HG03097 (cell line): Measurements from ENCODE around the gene PDYN.

Experiments
- ATAC-seq: cut with Tn5 transposase; IDR thresholded peaks from one replicate; pipeline ENCODE4 v1.9.1; 2021; ENCODE audit not compliant: unreplicated experiment, low FRiP score

Gene PDYN

DNA sequence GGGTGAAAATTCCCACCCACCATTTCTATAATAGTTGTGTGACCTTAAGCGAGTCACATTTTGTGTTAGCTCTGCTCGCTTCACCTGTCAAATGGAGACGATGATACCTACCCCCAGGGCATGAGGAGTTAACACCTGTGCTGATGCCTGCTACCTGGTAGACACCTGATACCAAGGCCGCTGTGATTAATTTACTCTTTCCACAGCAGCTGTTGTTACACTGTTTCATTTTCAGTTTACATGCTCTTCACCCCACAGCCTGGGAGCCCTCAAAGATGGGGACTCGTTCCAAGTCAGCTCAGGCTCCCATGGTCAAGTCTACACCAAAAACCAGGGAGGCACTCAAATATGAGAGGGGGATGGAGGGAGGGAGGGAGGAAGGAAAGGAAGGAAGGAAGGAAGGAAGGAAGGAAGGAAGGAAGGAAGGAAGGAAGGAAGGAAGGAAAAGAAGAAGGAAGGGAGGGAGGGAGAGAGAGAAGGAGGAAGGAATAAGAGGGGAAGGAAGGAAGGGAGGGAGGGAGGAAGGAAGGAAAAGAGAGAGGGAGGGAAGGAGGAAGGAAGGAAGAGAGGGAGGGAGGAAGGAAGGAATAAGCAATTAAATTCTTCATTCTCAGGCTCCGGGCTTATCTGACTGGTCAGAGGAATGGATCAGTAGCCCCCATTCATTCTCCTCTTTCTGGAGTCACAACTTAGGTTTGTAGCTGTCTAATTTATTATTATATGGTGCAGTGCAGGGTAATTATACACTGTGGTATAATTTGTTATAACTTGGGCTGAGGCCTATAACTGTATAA, 40.9 kb downstream of the PDYN start:
- ATAC-seq = no peak

DNA sequence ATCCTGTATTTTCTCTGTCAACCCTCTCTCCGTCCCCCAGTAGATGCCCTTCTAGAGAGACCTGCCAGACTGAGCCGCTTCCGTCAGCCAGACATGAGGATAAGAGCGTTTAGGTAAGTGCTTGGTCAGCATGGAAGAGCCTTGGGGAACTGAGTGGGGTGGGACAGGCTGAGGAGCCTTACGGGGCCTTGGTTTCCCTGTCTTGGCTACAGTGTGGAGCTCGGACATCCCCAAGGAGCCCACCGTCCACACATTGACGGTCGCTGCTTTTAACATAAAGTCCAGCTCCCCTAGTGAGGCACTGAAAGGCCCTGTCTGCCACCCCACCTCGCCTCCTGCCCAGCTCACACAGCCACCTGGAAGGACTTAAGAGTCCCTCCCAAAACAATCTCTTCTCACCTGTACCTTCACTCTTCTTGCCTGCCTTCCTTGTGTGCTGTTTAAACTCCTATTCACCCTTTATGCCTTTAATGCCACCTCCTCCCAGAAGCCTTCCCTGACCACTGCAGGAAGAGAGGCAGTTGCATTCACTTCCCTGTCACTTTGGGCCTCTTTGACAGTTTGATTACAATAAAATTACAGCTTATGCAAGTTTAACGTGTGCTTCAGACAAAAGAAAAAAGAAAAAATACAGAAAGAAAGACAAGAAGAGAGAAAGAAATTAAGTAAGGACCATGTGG, 42.3 kb downstream of the PDYN start:
- no peak for ATAC-seq

DNA sequence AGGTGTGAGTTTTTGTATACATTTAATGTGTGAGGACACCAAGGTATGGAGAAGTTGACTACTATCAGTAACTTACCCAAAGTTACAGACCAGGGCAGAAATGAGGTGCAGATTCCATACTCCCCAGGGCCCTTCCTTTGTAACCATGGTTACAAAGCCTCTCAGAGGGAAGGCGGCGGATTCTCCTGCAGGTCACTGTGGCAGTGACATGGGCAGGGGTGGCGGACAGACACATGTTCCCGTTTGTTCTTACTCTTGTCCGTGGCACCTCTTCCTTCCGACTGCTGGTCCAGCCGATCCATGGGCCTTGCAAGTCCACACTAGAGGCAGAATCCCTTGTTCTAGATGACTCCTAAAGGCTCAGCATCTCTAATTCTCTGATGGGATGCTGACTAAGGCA, 43.0 kb downstream of the PDYN start:
- no peak for ATAC-seq

DNA sequence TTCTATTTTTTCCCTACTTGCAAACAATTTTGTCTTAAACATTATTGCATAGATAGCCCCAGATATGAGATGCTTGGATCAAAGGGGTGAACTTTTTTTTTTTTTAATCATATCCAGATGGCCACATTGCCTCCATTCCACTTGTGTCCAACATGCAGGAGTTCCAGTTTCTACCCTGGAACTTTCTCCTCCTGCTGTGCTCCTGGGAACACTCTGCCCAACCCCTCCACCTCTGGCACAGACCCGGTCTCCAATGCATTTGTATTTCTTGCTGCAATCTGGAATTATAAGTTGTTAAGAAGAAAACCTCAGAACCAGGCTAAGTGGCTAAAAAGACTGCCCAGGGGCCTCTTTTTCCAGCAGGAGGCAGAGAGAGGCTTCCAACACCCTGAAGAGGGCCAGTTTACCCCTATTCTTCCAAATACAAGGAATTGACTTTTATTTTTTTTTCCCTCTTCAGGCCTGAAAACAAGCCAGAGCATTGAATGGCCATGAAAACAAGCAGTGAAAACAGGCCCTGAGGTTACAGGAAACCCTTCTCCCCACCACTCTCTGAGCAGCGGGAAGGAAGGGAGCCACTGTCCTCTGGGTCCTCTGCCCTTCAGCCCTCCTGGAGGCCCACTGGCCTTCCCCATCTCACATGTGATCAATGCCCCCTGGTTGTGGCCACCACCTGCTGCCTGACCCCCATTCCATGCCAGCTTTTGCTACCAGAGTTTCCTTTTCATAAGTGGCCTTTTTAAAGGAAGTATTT, 44.3 kb downstream of the PDYN start:
- no peak for ATAC-seq

DNA sequence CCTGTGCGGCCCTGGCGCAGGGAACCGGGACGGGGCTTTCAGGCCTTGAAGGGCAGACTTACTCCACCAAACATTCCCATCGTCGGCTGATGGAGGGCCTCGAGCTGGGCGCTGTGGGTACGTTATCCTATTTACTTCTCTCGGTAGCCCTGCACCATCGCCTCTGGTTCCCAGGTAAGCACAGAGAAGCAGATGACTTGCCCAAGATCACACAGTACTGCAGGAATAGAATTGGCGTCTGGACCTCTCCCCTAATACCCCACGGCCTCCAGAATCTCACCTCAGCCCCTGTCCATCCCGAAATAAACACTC, 46.4 kb downstream of the PDYN start:
- no peak for ATAC-seq

DNA sequence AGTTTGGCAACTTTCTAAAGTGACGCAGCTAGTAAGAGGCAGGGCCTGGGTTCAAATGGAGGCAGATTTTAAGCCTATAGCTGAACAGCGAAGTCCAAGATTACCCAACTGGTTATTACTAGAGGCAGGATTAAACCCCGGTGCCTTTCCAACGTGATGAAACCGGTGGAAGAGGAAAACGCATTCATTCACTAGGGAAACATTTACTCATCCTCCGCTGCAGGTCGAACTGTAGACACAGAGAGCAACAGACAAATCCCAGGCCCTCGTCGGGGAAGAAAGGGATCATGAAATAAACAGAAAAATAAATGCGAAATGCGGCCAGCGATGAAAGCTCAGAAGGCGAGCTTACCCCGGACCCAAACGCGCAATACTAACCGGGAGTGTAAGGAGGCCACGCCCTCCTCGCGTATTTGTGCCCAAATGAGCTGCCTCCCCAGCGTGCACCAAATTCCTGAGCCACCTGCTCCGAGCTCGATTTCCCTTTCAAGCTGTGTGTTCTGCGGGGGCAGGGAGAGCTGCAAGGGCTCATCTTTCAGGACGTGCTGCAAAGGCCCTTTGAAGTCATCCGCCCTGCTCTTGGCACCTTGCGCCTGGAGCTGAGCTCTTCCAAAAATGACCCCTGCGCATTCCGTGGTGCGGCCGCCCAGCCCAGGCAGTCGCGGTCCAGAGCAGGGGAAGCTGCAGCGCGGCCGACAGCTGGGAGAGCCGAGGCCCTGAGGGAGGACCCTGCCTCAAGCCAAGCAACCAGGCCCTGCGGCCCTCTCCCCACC, 46.9 kb downstream of the PDYN start:
- no peak for ATAC-seq

DNA sequence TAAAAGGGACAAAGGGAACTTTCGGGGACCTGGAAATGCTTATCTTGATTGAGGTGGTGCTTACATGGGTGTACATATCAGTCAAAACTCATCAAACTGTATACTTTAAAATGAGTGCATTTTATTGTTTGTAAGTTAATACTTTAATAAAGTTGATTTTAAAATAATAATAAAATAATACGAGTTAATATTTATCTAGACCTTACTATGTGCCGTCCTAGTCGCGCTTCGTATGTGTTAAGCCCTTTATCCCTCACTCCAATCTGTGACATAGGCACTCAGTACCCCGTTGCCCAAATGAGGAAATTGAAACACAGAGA, 47.5 kb downstream of the PDYN start:
- no peak for ATAC-seq

DNA sequence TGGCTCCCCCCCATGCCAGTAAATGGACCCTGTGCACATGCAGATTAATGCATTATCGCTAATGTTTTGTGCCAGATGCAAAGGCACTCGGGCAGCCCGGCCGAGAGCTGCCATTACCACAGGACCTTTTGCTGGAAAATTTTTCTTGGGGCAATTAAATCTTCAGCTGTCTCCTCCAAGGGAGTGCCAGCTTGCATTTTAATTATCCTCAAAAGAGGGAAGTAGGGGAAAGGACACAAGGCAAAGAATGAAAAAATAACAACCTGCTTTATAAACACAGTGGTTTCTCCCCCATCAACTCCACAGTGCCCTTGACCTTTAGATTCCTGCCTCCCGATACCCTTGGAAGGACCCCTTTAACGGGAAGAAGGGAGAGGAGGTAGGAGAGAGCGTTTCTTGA, 48.2 kb downstream of the PDYN start:
- ATAC-seq = no peak

DNA sequence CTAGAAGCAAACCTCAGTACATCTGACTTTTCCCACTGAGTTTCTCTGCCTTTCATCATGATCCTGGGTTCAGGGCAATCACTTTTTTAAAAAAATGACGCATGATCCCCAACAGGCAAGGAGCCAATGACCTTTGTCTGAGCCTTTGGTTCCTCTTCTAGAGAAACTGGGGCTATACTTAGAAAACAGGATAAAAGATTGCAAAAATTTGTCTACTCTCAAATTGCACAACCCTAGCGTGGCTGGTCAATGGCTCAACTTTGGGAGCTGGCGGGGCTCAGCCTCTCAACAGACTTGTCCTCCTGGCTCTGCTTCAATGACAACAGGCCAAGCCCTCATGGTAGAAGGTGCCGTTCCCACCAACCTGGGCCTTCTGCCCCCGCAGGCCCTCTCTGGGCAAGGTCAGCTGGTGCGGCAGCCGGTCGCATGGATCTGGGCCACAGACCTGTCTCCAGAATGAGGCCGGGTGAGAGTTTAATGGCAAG, 48.7 kb downstream of the PDYN start:
- no peak for ATAC-seq

DNA sequence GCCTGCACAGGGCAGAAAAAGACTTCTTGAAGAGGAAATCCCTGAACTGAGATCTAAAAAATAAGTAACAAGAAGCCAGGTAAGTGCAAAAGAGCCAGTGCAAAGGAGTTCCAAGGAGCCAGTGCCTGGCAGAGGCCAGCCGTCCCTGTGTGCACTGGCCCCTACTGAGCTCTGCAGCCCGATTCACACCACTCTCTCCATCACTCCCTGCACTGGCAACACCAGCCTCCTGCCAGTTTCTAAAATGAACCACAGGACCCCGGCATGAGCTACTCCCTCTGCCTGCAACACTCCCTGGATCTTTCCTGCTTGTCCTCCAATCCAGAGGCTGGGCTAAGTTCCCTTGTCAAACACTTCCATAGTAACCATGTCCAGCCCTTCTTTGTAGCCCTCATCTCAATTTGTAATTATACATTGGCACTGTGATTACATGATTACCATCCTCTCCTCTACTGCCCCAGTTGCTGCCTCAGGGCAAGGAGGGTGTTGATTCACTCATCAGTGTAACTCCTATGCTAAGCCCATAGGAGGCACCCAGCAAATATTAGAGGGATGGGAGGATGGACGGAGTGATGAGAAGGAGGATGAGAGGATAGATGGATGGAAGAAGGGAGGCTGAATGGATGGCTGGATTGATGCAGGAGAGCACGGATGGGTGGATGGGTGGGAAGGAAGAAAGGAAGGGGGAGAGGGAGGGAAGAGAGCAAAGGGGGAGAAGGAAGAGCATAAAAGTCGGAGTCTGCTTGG, 49.3 kb downstream of the PDYN start:
- ATAC-seq = no peak

DNA sequence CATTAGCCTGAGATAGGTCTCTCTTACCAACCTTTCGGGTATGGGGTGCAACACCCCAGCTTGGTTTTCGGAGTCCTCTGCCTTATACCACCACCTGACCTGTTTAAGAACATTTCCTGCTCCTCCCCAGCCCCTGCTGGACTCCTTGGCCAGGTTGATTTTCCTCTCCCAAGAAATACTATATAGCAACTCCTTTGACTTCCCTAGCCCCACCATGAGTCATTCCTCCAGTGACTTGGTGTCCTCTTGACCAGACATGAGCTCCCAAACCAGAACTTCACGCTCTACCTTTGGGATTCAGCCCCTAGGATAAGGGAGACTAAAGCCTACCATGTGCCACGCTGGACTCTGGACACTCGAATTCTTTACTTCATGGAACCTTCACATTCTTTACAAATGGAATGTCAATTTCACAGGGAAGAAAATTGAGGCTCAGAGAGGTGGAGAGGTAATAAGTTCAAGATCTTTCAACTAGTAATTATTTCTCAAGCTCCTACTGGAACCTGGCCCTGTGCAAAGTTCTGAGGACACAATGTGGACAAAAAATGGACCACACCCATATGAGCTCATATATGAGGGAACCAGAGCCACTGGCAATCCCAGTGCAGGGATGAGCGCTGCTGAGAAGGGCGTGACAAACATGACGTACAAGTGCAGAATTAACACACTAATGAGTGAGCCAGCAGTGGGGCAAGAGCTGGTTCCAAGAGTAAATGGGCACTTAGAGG, 50.4 kb downstream of the PDYN start:
- ATAC-seq = no peak

DNA sequence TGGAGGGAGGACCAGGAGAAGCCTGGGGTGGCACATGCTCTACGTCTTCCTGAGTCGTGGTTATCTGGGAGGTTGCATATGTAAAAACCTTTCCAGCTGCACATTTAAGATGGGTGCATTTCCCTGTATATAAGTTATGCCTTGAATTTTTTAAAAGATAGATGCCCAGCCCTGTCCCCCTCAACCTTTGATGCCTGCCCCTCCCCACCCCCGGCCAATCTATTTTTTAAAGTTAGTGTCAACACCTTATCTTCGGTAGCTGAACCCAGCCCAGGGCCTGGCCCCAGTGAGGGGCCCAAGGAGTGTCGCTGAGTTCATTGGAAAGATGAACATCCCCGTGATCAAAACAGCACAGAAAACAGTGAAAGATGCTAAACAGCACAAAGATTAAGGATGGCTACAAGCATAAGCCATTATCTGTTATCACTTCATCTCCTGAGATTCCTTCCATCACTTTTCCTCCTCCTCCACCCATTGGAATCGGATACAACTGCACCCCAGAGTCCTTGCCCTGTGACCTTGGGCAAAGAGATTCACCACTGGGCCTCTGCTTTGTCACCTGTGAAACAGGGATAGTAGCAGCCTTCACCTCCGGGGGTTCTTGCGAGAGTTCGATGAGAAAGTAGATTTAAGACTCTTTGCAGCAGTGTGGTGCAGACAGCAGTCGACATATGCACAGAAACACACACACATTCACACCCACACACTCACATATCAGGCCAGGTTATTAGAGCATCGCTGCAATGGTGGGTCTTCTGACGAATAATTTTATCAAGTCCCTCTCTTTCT, 51.2 kb downstream of the PDYN start:
- ATAC-seq = no peak

DNA sequence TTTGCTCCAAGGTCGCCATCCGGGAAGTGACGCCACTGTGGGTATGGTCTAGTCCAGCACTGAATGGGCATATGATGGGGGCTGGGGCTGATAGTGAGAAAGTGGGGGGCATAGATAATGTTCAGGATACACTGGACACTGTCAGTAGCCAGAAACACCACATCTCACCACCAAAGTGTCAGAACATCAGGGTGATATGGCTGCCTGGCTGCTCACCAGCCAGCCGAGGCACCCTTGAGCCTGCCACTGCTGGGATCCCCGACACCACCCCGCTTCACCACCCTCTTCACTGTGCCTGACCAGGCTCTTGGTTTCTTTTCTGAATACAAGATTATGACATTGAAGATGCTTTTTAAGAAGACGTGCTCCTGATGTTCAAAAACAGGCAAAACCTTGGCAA, 51.8 kb downstream of the PDYN start:
- ATAC-seq = no peak

DNA sequence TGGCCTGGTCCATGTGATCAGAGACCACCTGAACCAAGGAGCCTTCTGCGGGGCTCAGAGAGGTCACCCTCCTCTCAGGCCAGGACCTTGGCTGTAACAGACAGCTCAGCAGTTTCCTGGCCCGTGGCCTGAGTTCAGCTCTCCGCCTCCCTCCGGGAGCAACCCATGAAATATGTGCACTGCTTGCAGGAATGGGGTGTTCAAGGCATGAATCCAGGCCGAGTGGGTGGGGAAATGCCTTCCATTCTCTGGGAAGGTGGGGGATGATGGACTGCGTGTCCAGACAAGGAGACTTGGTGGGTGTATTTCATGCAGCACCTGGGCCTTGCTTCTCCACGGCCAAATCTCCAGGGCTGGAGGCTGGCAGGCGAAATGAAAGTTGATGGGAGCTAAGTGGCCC, 52.6 kb downstream of the PDYN start:
- ATAC-seq = no peak

DNA sequence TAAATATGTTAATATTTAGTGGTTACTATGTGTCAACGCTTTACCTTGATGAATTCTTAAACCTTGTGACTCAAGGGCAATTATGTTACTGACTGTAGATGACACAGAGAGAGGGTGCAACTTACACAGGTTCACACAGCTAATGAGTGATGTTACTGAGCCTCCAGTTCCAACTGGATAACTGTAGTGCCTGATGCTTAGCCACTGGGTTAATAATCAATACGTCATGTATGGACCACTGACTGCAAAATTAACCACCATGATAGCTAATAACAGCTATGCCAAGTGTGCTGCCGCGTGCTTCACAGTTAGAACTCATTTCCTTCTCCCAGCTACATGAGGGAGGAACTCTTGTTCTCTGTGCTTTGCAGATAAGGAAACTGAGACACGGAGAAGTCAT, 53.3 kb downstream of the PDYN start:
- no peak for ATAC-seq

DNA sequence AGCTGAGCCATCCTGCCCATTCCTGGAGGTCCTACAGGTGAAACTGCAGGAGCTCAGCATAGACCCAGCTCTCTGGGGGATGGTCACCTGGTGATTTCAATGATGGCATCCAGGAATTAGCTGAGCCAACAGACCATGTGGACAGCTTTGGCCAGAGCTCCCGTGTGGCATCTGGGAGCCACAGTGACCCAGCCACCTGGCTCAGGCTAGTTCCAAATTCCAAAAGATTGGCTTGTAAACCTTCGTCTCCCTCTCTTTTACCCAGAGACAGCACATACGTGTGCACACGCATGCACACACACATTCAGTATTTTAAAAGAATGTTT, 54.6 kb downstream of the PDYN start:
- no peak for ATAC-seq

DNA sequence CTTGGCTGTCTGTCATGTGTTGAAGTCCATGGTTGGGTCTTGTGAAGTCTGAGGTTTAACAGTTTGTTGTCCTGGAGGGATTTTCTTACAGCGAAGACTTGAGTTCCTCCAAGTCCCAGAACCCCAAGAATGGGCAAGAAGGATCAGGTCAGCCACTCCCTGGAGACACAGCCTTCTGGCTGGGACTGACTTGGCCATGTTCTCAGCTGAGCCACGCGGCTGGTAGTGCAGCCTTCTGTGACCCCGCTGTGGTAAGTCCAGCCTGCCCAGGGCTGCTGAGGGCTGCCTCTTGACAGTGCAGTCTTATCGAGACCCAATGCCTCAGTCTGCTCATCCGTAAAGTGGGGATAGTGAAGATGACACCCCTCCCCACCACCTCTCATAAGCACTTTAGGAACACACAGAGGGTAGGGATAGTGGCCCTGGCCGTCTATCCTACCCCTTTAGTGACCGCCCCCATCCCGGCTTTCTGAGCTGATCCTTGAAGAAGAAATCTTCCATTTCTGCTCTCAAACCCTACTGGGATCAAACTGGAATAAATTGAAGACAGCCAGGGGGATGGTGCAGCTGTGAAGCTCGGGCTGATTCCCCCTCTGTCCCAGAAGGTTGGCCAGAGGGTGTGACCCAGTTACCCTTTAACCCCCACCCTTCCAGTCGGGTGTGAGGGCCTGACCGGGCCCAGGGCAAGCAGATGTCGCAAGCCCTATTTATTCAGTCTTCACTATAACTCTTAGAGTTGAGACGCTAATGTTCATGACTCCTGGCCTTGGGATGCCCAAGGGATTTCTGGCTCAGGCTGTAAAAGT, 55.2 kb downstream of the PDYN start:
- no peak for ATAC-seq

DNA sequence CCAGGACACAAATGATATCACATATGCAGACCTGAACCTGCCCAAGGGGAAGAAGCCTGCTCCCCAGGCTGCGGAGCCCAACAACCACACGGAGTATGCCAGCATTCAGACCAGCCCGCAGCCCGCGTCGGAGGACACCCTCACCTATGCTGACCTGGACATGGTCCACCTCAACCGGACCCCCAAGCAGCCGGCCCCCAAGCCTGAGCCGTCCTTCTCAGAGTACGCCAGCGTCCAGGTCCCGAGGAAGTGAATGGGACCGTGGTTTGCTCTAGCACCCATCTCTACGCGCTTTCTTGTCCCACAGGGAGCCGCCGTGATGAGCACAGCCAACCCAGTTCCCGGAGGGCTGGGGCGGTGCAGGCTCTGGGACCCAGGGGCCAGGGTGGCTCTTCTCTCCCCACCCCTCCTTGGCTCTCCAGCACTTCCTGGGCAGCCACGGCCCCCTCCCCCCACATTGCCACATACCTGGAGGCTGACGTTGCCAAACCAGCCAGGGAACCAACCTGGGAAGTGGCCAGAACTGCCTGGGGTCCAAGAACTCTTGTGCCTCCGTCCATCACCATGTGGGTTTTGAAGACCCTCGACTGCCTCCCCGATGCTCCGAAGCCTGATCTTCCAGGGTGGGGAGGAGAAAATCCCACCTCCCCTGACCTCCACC, 56.4 kb downstream of the PDYN start:
- no peak for ATAC-seq
